ENCODE data around the gene BCAS3.
"Not testable (repeated sequence)": the region's sequence is repeated elsewhere in the genome, so short reads cannot be mapped to it uniquely, and the experiment has no call there.

BCAS3 gene

GRCh38 chr17:61139219-61139618 lies 461.6 kb downstream of the BCAS3 start:
- peak; percentile 78 for DNase-seq

- DNase-seq: no peak
Measured at GRCh38 chr17:61140081-61140786, 462.6 kb downstream of the BCAS3 start.

DNA sequence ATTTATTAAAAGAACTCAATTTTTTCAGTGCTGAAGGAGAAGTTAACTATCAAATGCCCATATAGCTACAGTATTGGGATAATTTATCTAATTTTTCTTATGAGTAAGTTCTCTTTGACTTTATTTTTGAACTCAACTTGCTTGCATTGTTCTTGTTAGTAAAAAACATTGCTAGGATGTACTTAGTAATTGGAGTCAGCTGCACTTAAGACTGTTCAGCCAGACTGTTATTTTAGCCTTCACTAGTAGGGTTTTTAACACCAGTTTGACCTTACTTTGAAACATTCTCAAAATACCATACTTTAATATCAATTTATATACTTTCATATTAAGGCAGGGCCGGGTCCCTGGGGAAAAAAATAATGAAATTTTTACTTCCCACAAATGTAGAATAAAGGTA lies 465.4 kb downstream of the BCAS3 start:
- DNase-seq: no peak

DNA sequence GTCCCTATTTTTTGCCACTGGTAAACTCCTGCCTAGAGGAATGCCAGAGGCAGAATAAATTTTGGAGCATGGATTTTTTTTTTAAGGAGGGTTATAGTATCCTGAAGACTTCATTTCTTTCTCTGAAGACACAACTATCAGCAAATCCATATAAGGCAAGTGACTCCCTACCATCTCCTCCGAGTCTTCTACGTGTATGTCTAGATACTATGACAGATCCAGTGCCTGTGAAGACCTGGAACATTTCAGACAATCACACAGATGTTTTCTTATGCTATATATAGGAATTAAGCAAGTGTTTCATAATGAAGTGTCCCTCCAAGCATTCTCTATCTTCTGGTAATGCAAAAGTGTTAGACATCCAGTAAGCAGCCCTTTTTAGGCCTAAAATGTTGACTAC lies 466.5 kb downstream of the BCAS3 start:
- DNase-seq: no peak

DNA sequence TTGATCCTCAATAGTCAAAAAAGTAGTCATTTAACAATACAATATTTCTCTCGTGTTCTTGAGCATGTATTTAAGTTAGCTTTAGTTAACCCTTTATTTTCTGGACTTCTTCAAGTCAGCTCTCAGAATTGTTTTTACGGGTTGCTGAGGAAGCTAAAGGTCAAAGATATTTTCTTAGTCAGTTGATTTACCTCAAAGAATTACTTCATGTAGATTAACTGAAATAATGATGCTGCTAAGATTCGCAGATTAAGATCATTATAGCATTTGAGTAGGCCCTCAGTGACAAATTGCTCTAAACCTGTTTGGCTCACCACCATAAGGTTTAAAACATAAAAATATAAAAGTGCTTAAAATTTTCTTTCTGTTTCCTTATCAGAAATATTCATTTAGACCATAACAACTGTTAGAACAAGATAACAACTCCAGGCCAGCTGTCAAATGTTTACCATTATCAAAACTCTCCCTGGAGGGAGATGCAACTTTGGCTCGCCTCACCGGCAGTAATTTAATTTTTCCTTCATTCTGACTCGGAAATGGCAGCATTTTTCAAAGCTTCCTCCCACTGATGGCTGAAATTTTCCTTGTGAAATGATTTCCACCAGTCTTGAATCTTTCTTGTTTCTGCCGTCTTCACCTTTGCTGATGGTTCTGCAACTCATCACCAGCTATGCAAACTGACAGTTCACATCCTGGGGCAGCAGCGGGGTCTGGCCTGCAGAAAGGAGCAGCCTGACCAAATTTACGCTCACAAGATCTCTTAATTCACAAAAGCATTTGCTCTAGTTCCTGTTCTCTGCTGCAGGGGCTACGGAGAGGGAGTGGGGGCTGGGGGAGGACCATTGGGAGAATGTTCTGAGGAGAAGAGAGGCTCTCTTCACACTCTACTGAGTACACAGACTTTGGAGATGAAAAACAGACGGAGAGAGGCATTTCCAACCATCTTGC lies 467.2 kb downstream of the BCAS3 start:
- DNase-seq: no peak

GRCh38 chr17:61146833-61147232 lies 469.2 kb downstream of the BCAS3 start:
- DNase-seq: not testable (repeated sequence)

- DNase-seq: no peak
Measured at GRCh38 chr17:61149106-61149825, 471.6 kb downstream of the BCAS3 start.

DNA sequence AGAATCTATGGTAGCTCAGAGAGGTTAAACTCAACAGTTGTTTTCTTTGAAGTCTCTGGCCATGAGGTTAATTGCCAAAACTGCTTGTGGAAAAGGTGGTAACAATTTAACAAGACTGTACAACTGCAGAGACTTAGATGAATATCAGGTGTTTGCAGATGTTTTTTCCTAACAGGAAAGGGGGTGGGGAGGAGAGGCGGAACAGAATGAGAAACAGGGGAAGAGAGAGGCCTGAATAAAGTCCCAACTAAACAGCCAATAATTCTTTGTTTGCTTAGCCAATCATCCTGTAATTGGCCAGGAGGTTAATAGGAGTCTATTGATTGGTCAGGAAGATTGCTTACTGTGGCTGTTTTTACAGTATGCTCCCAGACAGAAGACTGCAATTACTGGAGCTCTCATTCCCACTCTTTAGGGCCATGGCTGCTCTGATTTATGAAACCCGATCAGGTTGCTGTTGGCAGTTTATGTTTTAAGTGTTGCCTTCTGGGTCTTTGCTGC lies 472.3 kb downstream of the BCAS3 start:
- no peak for DNase-seq

- no peak for DNase-seq
Measured at GRCh38 chr17:61150686-61151299, 473.1 kb downstream of the BCAS3 start.

GRCh38 chr17:61152898-61153297 lies 475.2 kb downstream of the BCAS3 start:
- no peak for DNase-seq

DNA sequence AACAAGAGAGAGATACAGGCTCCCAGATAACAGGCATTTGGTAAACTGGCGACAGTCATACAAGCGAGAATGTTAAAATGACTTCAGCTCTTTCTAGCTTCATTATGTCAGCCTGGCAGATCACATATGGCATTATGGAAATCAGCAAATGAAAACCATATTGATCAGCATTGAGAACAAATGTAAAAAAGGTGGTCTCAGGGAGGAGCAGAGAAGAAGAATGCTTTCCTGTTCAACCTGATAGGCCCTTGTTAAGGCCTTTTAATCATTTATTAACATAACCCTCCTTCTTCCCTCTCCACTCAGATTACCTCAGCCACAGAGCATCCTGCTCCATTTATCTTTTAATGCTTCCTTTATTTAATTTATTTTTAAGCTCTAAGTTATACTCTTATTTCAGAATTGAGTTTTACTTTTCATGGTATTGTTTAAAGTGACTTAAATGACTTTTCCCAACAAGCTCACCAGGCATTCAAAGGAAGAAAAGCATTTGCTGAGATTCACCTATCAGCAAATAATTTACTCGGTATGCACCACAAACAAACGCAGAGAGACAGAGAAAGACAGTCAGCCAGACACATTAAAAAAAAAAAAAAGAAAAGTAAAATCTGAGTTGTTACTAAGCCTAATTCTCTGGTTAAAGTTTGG lies 478.1 kb downstream of the BCAS3 start:
- no peak for DNase-seq

- peak; percentile 67 for DNase-seq
Measured at GRCh38 chr17:61157246-61157886, 479.7 kb downstream of the BCAS3 start.

- DNase-seq: no peak
Measured at GRCh38 chr17:61158376-61158775, 480.7 kb downstream of the BCAS3 start.

GRCh38 chr17:61159221-61159814 lies 481.7 kb downstream of the BCAS3 start:
- peak; percentile 34 for DNase-seq

GRCh38 chr17:61160204-61160603 lies 482.6 kb downstream of the BCAS3 start:
- DNase-seq: no peak

DNA sequence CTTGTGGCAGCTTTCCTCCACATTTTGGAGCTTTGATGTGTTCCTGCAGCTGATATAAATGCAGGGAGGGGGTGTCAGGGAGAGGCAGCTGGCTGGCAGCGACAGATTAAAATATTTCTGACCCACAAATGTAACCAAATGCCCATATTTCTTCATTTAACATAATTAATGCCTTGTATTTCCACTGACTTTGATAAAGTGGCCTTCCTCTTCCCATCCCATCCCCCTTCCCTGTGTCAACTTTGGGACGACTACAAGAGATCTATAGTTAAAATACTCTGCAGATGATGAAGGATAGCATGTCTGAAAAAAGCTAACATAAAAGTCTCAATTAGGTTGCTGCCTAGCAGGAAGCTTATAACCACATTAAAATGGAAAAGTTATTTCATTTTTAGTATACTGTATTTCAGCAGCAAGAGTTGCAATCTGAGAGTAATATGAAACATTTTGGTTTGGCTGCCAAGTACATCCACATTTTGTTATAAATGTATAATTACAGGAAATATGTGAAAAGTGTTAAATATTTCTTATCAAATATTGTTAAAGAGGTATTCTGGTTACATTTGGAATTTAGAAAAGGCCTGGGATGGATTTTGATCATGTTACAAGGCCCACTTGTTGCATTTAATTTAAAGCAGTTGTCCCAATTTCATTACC lies 483.3 kb downstream of the BCAS3 start:
- DNase-seq: peak; percentile 44

DNA sequence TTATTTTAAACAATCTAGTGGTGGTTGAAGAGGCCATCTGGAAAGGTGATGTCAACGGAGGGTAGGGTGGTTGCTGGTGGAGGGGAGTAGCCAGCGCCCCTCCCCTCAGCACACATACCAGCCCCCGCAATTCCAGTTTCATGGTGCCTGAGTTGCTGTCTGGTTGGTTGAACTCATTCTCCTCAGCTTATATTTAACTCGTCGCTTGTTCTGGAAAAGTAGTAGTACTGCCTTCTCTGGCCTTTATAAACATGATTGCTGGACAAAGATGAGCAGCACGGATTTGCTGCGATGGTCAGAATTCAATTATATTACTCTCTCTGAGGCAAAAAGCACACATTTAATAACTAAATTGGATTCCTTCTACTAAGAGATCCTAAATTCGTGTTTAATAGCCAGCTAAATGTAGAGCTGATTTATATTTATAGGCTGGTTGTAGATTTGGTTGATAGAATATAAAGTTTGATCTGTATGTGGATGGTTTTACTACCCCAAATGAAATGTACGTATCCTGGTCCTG lies 484.0 kb downstream of the BCAS3 start:
- no peak for DNase-seq

GRCh38 chr17:61164517-61164916 lies 486.9 kb downstream of the BCAS3 start:
- DNase-seq: no peak

- no peak for DNase-seq
Measured at GRCh38 chr17:61167075-61167474, 489.4 kb downstream of the BCAS3 start.

GRCh38 chr17:61168506-61168905 lies 490.9 kb downstream of the BCAS3 start:
- no peak for DNase-seq

Measured in fibroblast of skin of right quadriceps (primary cell).